Esophagus muscularis mucosa (tissue), 3 donors: Measurements from ENCODE around the gene BPIFB4.

Experiments
- CTCF ChIP-seq, 3 experiments: fragments of 200-600 bp in 2 of 3; fragments of 450-650 bp in 1 of 3; sonication (generic) in 2 of 3; IDR thresholded peaks; one replicate each; pipeline ENCODE4 v1.5.1; 2017 to 2019; ENCODE audit warnings: antibody characterized with exemption in 3 of 3, mild to moderate bottlenecking in 2 of 3, moderate library complexity in 1 of 3
- EP300 ChIP-seq: sonication (generic); formaldehyde crosslinking; IDR thresholded peaks from one replicate; pipeline ENCODE4 v1.6.1; 2017; ENCODE audit warnings: antibody characterized with exemption

- TF ChIP-seq EP300 (no peak), CTCF (IDR thresholded peaks at IDR 0.05) (no peak)
These were observed 46.1 kb upstream of the BPIFB4 start for GRCh38 chr20:33033381-33033780.
